Activated CD8-positive, alpha-beta T cell treated with anti-CD3 and anti-CD28 coated beads for 36 hours (primary cell): ENCODE data around the gene INO80C. TPM values are rescaled to one million over a fixed set of nuclear protein-coding genes. Genes with fewer than 3 reads are reported as not detected.

Source experiments
- ATAC-seq: fragments of 200-7000 bp; cut with Tn5 transposase; one replicate; pipeline ENCODE4 v1.10.0; 2021; ENCODE audit warnings: mild to moderate bottlenecking, moderate library complexity
- CTCF ChIA-PET: fragments of 350-600 bp; sonication (Branson Sonifier 250); formaldehyde crosslinking; loops from one replicate; lab custom pipeline; 2021; ENCODE audit warnings: antibody characterized with exemption; lab: Charles Lee
- POLR2A ChIA-PET: fragments of 350-600 bp; sonication (Branson Sonifier 250); formaldehyde crosslinking; loops from one replicate; lab custom pipeline; 2021; ENCODE audit warnings: antibody characterized with exemption; lab: Charles Lee
- DNase-seq: peaks from one replicate; pipeline ENCODE4 v3.0.0-alpha.2; 2020
- H3K27ac Mint-ChIP-seq: one replicate; pipeline ENCODE4 v1.8.0; 2021; ENCODE audit warnings: mild to moderate bottlenecking, mixed read lengths
- H3K27me3 Mint-ChIP-seq: one replicate; pipeline ENCODE4 v1.8.0; 2021; ENCODE audit warnings: mixed read lengths
- H3K36me3 Mint-ChIP-seq: one replicate; pipeline ENCODE4 v1.8.0; 2021; ENCODE audit warnings: low read depth, mixed read lengths
- H3K4me1 Mint-ChIP-seq: one replicate; pipeline ENCODE4 v1.8.0; 2021; ENCODE audit warnings: low read depth, mixed read lengths
- H3K4me3 Mint-ChIP-seq: one replicate; pipeline ENCODE4 v1.8.0; 2021; ENCODE audit warnings: mild to moderate bottlenecking, moderate library complexity, mixed read lengths
- H3K9me3 Mint-ChIP-seq: one replicate; pipeline ENCODE4 v1.8.0; 2021; ENCODE audit warnings: mixed read lengths
- CTCF ChIP-seq: fragments of 200-600 bp; IDR thresholded peaks from one replicate; pipeline ENCODE4 v1.8.0; 2022; ENCODE audit warnings: antibody characterized with exemption, mild to moderate bottlenecking
- intact Hi-C: fragments of 100-400 bp; cut with micrococcal nuclease; formaldehyde crosslinking; loops from one replicate; pipeline ENCODE4 v1.10.0; 2022
- total RNA-seq, 2 experiments: library from RNA; stranded (reverse); gene quantifications; one replicate each; pipeline ENCODE4 v1.2.3, GENCODE V29; 2021

INO80C gene
- total RNA-seq, 2 experiments from 2014 or later: 23.3 to 25.9 TPM

GRCh38 chr18:35533916-35534405, 36.2 kb upstream of the INO80C start:
- Mint-ChIP-seq H3K36me3 (no peaks in the 10 kb centered on the region), H3K4me1 (no peaks in the 10 kb centered on the region), H3K27ac (no peak overlapping the region), H3K9me3 (peaks cover 4% of the 10 kb centered on the region), H3K27me3 (peaks cover under 1% of the 10 kb centered on the region), H3K4me3 (no peak overlapping the region)
- TF ChIP-seq CTCF: no peak
- ATAC-seq (no peak), DNase-seq (no peak)
- CTCF ChIA-PET: no interaction called here
- intact Hi-C loops: no loop called here
- POLR2A ChIA-PET: no interaction called here

GRCh38 chr18:35528749-35529274, 31.1 kb upstream of the INO80C start:
- CTCF ChIA-PET: no interaction called here
- no peak overlapping the region for H3K4me3 Mint-ChIP-seq
- peaks cover 9% of the 10 kb centered on the region for H3K4me1 Mint-ChIP-seq
- intact Hi-C loops: no loop called here
- DNase-seq: no peak
- no peak overlapping the region for H3K27ac Mint-ChIP-seq
- no peak for ATAC-seq
- peaks cover 4% of the 10 kb centered on the region for H3K9me3 Mint-ChIP-seq
- POLR2A ChIA-PET: interaction anchor here (0.7 kb wide), 1 partner anchor 10 kb away, joined by 3 read pairs; no protein-coding TSS in a partner anchor
- H3K36me3 Mint-ChIP-seq: no peaks in the 10 kb centered on the region
- H3K27me3 Mint-ChIP-seq: peaks cover 18% of the 10 kb centered on the region
- no peak for TF ChIP-seq CTCF

GRCh38 chr18:35526495-35527059, 28.8 kb upstream of the INO80C start:
- intact Hi-C loops: no loop called here
- POLR2A ChIA-PET: no interaction called here
- Mint-ChIP-seq H3K9me3 (peaks cover 4% of the 10 kb centered on the region), H3K4me3 (no peak overlapping the region), H3K27ac (no peak overlapping the region), H3K4me1 (peaks cover 9% of the 10 kb centered on the region), H3K36me3 (no peaks in the 10 kb centered on the region), H3K27me3 (peaks cover 18% of the 10 kb centered on the region)
- ATAC-seq (no peak), DNase-seq (no peak)
- TF ChIP-seq CTCF: no peak
- CTCF ChIA-PET: interaction anchor here (1.5 kb wide), 1 partner anchor 15 kb away, joined by 4 read pairs; no protein-coding TSS in a partner anchor

- DNase-seq: no peak
- intact Hi-C loops: no loop called here
- H3K4me3 Mint-ChIP-seq: no peak overlapping the region
- peaks cover 9% of the 10 kb centered on the region for H3K4me1 Mint-ChIP-seq
- no peak for TF ChIP-seq CTCF
- ATAC-seq: no peak
- H3K27ac Mint-ChIP-seq: no peak overlapping the region
- CTCF ChIA-PET: interaction anchor here (1.5 kb wide), 1 partner anchor 14 kb away, joined by 4 read pairs; no protein-coding TSS in a partner anchor
- POLR2A ChIA-PET: no interaction called here
- peaks cover 3% of the 10 kb centered on the region for H3K9me3 Mint-ChIP-seq
- no peaks in the 10 kb centered on the region for H3K36me3 Mint-ChIP-seq
- peaks cover 18% of the 10 kb centered on the region for H3K27me3 Mint-ChIP-seq
These were observed 28.2 kb upstream of the INO80C start for GRCh38 chr18:35525795-35526494.

- no peak for DNase-seq
- intact Hi-C loops: no loop called here
- Mint-ChIP-seq H3K27me3 (peaks cover 18% of the 10 kb centered on the region), H3K4me3 (no peak overlapping the region), H3K27ac (no peak overlapping the region), H3K4me1 (peaks cover 9% of the 10 kb centered on the region), H3K9me3 (no peaks in the 10 kb centered on the region), H3K36me3 (no peaks in the 10 kb centered on the region)
- ChIA-PET POLR2A (no interaction called here), CTCF (interaction anchor here (1.0 kb wide), 1 partner anchor 22 kb away, joined by 3 read pairs; no protein-coding TSS in a partner anchor)
- no peak for TF ChIP-seq CTCF
- ATAC-seq: no peak
These were observed 26.5 kb upstream of the INO80C start for GRCh38 chr18:35524226-35524625.
